ENCODE data around the gene ZNF407. TPM values are rescaled to one million over a fixed set of nuclear protein-coding genes. Genes with fewer than 3 reads are reported as not detected.
A peak's percentile ranks its signal among the peaks of the same experiment; 100 is the strongest.
"Not testable (repeated sequence)": the region's sequence is repeated elsewhere in the genome, so short reads cannot be mapped to it uniquely, and the experiment has no call there.

Gene ZNF407
- total RNA-seq (2014; rRNA removed; shearing (Covaris generic)): 3.5 and 5.7 TPM in 2 replicates

- DNase-seq (ENCODE audit: low spot score): peak; percentile 74
Measured at GRCh38 chr18:74597662-74598349, at the start of gene ZNF407. TSS of gene ZNF407 (plus strand) at chr18:74597870. CDS start at chr18:74631020, 33,150 bp downstream.

GRCh38 chr18:74549591-74550104 is 48.0 kb upstream of the ZNF407 start:
- DNase-seq (ENCODE audit: low spot score): no peak

GRCh38 chr18:74550886-74551285 is 46.8 kb upstream of the ZNF407 start:
- DNase-seq (ENCODE audit: low spot score): no peak

GRCh38 chr18:74551452-74551851 is 46.2 kb upstream of the ZNF407 start:
- no peak for DNase-seq (ENCODE audit: low spot score)

- peak; percentile 69 for DNase-seq (ENCODE audit: low spot score)
Measured at GRCh38 chr18:74551936-74552555, 45.6 kb upstream of the ZNF407 start.

GRCh38 chr18:74556126-74556525 is 41.5 kb upstream of the ZNF407 start:
- DNase-seq (ENCODE audit: low spot score): no peak

- DNase-seq (ENCODE audit: low spot score): no peak
Measured at GRCh38 chr18:74558096-74558495, 39.6 kb upstream of the ZNF407 start.

GRCh38 chr18:74562131-74562730 is 35.4 kb upstream of the ZNF407 start:
- DNase-seq (ENCODE audit: low spot score): no peak

- no peak for DNase-seq (ENCODE audit: low spot score)
Measured at GRCh38 chr18:74562775-74563174, 34.9 kb upstream of the ZNF407 start.

- no peak for DNase-seq (ENCODE audit: low spot score)
Measured at GRCh38 chr18:74563999-74564398, 33.7 kb upstream of the ZNF407 start.

GRCh38 chr18:74565164-74565563 is 32.5 kb upstream of the ZNF407 start:
- DNase-seq (ENCODE audit: low spot score): not testable (repeated sequence)

- DNase-seq (ENCODE audit: low spot score): not testable (repeated sequence)
Measured at GRCh38 chr18:74565993-74566392, 31.7 kb upstream of the ZNF407 start.

GRCh38 chr18:74567822-74568221 is 29.8 kb upstream of the ZNF407 start:
- DNase-seq (ENCODE audit: low spot score): no peak

GRCh38 chr18:74569401-74569800 is 28.3 kb upstream of the ZNF407 start:
- DNase-seq (ENCODE audit: low spot score): no peak

- no peak for DNase-seq (ENCODE audit: low spot score)
Measured at GRCh38 chr18:74570266-74570665, 27.4 kb upstream of the ZNF407 start.

GRCh38 chr18:74571895-74572680 is 25.6 kb upstream of the ZNF407 start:
- DNase-seq (ENCODE audit: low spot score): no peak

GRCh38 chr18:74573053-74573452 is 24.6 kb upstream of the ZNF407 start:
- no peak for DNase-seq (ENCODE audit: low spot score)

- DNase-seq (ENCODE audit: low spot score): no peak
Measured at GRCh38 chr18:74574916-74575315, 22.8 kb upstream of the ZNF407 start.

- DNase-seq (ENCODE audit: low spot score): no peak
Measured at GRCh38 chr18:74577019-74577418, 20.7 kb upstream of the ZNF407 start.

GRCh38 chr18:74579496-74580065 is 18.1 kb upstream of the ZNF407 start:
- no peak for DNase-seq (ENCODE audit: low spot score)

GRCh38 chr18:74582642-74583041 is 15.0 kb upstream of the ZNF407 start:
- no peak for DNase-seq (ENCODE audit: low spot score)

- no peak for DNase-seq (ENCODE audit: low spot score)
Measured at GRCh38 chr18:74587441-74587840, 10.2 kb upstream of the ZNF407 start.
